ENCODE results near the gene GON7. TPM values are rescaled to one million over a fixed set of nuclear protein-coding genes. Genes with fewer than 3 reads are reported as not detected.

The GON7 gene
- total and polyA plus RNA-seq, 2 experiments from 2014 or later, result 16.5 to 18.3 TPM

GRCh38 chr14:93207468-93208308 lies 823 bp upstream of the GON7 start:
- Histone ChIP-seq H3K4me1 (ENCODE audit: insufficient read depth) (peaks cover 22% of the 10 kb centered on the region), H3K36me3 (ENCODE audit: low read depth) (peaks cover 3% of the 10 kb centered on the region; the same call in 1 of the 2 replicates), H3K4me3 (peak overlapping the region; percentile 99), H3K9me3 (ENCODE audit: low read depth) (no peaks in the 10 kb centered on the region), H3K27ac (peak overlapping the region; percentile 22), H2AFZ (peak overlapping the region; percentile 83), H3K4me2 (ENCODE audit: unreplicated experiment) (peak overlapping the region; percentile 99), H3K9me2 (ENCODE audit: insufficient read depth) (no peaks in the 10 kb centered on the region), H3F3A (ENCODE audit: insufficient read depth) (peaks cover 22% of the 10 kb centered on the region), H4K20me1 (ENCODE audit: insufficient read depth) (no peaks in the 10 kb centered on the region), H3K27me3 (replicated peaks; ENCODE audit: insufficient read depth) (no peaks in the 10 kb centered on the region), H3K9ac (peak overlapping the region; percentile 71), H3K79me2 (ENCODE audit: insufficient read depth) (peaks cover 75% of the 10 kb centered on the region)
- in situ Hi-C loops (cut with MboI), result no loop called here
- peak; percentile 78 for DNase-seq
- 1 to 2% methylated on average over 12 to 23 of the region's 23 CpGs for WGBS, 2 experiments (ENCODE audit: low coverage in 1 of 2, low lambda C conversion rate in 2 of 2, missing lambda C conversion rate in 2 of 2)
- no peak for TF ChIP-seq EZH2 (IDR thresholded peaks at IDR 0.05; ENCODE audit: insufficient read depth, poor library complexity, severe bottlenecking)
- no peak for TF ChIP-seq EZH2phosphoT487 (IDR thresholded peaks at IDR 0.05; ENCODE audit: insufficient read depth, low read depth)

GRCh38 chr14:93201155-93201704 lies 5.6 kb downstream of the GON7 start:
- Histone ChIP-seq H3K79me2 (ENCODE audit: insufficient read depth) (peaks cover 39% of the 10 kb centered on the region), H3K27ac (no peak overlapping the region), H2AFZ (no peak overlapping the region), H3K4me2 (ENCODE audit: unreplicated experiment) (no peak overlapping the region), H3K4me3 (no peak overlapping the region), H3K4me1 (ENCODE audit: insufficient read depth) (peaks cover 12% of the 10 kb centered on the region; the same call in 1 of the 2 replicates), H3K9me2 (ENCODE audit: insufficient read depth) (no peaks in the 10 kb centered on the region), H3K36me3 (ENCODE audit: low read depth) (no peaks in the 10 kb centered on the region), H3F3A (ENCODE audit: insufficient read depth) (0 out of 2 replicates have a peak, but pooled peaks cover 5% of the 10 kb centered on the region), H3K9ac (no peak overlapping the region), H3K27me3 (replicated peaks; ENCODE audit: insufficient read depth) (no peaks in the 10 kb centered on the region), H3K9me3 (ENCODE audit: low read depth) (no peaks in the 10 kb centered on the region), H4K20me1 (ENCODE audit: insufficient read depth) (no peaks in the 10 kb centered on the region)
- TF ChIP-seq EZH2phosphoT487 (IDR thresholded peaks at IDR 0.05; ENCODE audit: insufficient read depth, low read depth) (no peak), EZH2 (IDR thresholded peaks at IDR 0.05; ENCODE audit: insufficient read depth, poor library complexity, severe bottlenecking) (no peak)
- WGBS, 2 experiments (ENCODE audit: low coverage in 1 of 2, low lambda C conversion rate in 2 of 2, missing lambda C conversion rate in 2 of 2), result 79 to 83% methylated on average over 7 of the region's 7 CpGs
- DNase-seq, result no peak
- in situ Hi-C loops (cut with MboI), result no loop called here

DNA sequence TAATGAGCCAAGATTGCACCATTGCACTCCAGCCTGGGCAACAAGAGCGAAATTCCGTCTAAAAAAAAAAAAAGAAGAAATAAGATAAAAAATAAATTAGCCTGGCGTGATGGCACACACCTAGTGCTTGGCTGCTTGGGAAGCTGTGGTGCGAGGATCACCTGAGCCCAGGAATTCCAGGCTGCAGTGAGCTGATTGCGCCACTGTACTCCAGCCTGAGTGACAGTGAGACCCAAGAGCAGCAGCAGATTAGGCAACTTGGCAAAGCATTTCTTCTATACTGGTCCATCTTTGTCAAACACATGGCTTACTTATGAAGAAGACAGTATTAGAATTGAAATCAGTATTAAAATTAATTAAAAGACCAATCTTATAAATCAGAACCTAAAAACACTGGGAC lies 6.3 kb downstream of the GON7 start:
- peaks cover 32% of the 10 kb centered on the region for H3K79me2 ChIP-seq (ENCODE audit: insufficient read depth)
- no peak overlapping the region for H3K4me2 ChIP-seq (ENCODE audit: unreplicated experiment)
- no peak for DNase-seq
- no peak overlapping the region for H3K27ac ChIP-seq
- WGBS, 2 experiments (ENCODE audit: low coverage in 1 of 2, low lambda C conversion rate in 2 of 2, missing lambda C conversion rate in 2 of 2), result 92 to 98% methylated on average over 4 to 5 of the region's 5 CpGs
- TF ChIP-seq EZH2 (IDR thresholded peaks at IDR 0.05; ENCODE audit: insufficient read depth, poor library complexity, severe bottlenecking), result no peak
- no peak for TF ChIP-seq EZH2phosphoT487 (IDR thresholded peaks at IDR 0.05; ENCODE audit: insufficient read depth, low read depth)
- H3K4me3 ChIP-seq, result no peak overlapping the region
- H3K9ac ChIP-seq, result no peak overlapping the region
- no peaks in the 10 kb centered on the region for H3K36me3 ChIP-seq (ENCODE audit: low read depth)
- H4K20me1 ChIP-seq (ENCODE audit: insufficient read depth), result no peaks in the 10 kb centered on the region
- H3K9me2 ChIP-seq (ENCODE audit: insufficient read depth), result no peaks in the 10 kb centered on the region
- no peak overlapping the region for H2AFZ ChIP-seq
- in situ Hi-C loops (cut with MboI), result no loop called here
- no peaks in the 10 kb centered on the region for H3K27me3 ChIP-seq (replicated peaks; ENCODE audit: insufficient read depth)
- no peaks in the 10 kb centered on the region for H3K9me3 ChIP-seq (ENCODE audit: low read depth)
- peaks cover 5% of the 10 kb centered on the region; the same call in 1 of the 2 replicates for H3K4me1 ChIP-seq (ENCODE audit: insufficient read depth)
- 0 out of 2 replicates have a peak, but pooled peaks cover 5% of the 10 kb centered on the region for H3F3A ChIP-seq (ENCODE audit: insufficient read depth)

- Histone ChIP-seq H3K4me2 (ENCODE audit: unreplicated experiment) (no peak overlapping the region), H4K20me1 (ENCODE audit: insufficient read depth) (no peaks in the 10 kb centered on the region), H3K36me3 (ENCODE audit: low read depth) (no peaks in the 10 kb centered on the region), H2AFZ (no peak overlapping the region), H3K27ac (no peak overlapping the region), H3K4me3 (no peak overlapping the region), H3K27me3 (replicated peaks; ENCODE audit: insufficient read depth) (no peaks in the 10 kb centered on the region), H3F3A (ENCODE audit: insufficient read depth) (0 out of 2 replicates have a peak, but pooled peaks cover 5% of the 10 kb centered on the region), H3K9ac (no peak overlapping the region), H3K9me2 (ENCODE audit: insufficient read depth) (no peaks in the 10 kb centered on the region), H3K9me3 (ENCODE audit: low read depth) (no peaks in the 10 kb centered on the region), H3K4me1 (ENCODE audit: insufficient read depth) (no peaks in the 10 kb centered on the region), H3K79me2 (ENCODE audit: insufficient read depth) (peaks cover 17% of the 10 kb centered on the region)
- WGBS, 2 experiments (ENCODE audit: low coverage in 1 of 2, low lambda C conversion rate in 2 of 2, missing lambda C conversion rate in 2 of 2), result 94 to 100% methylated on average over 4 of the region's 4 CpGs
- in situ Hi-C loops (cut with MboI), result no loop called here
- no peak for DNase-seq
- TF ChIP-seq EZH2 (IDR thresholded peaks at IDR 0.05; ENCODE audit: insufficient read depth, poor library complexity, severe bottlenecking), result no peak
- TF ChIP-seq EZH2phosphoT487 (IDR thresholded peaks at IDR 0.05; ENCODE audit: insufficient read depth, low read depth), result no peak
Measured at GRCh38 chr14:93199031-93199430, 7.8 kb downstream of the GON7 start.

Measured in GM23248 (cell line).